HuH-7 (cell line): ENCODE results near the gene TMSB4Y.

ENCODE experiments used
- DNase-seq: peaks from one replicate; pipeline ENCODE4 v3.0.0; 2011; ENCODE audit warnings: low spot score

Gene TMSB4Y

GRCh38 chrY:13703568-13703968 lies at the start of gene TMSB4Y:
Gene TMSB4Y, plus strand, starts transcription at chrY:13703899.
- DNase-seq = no peak

DNA sequence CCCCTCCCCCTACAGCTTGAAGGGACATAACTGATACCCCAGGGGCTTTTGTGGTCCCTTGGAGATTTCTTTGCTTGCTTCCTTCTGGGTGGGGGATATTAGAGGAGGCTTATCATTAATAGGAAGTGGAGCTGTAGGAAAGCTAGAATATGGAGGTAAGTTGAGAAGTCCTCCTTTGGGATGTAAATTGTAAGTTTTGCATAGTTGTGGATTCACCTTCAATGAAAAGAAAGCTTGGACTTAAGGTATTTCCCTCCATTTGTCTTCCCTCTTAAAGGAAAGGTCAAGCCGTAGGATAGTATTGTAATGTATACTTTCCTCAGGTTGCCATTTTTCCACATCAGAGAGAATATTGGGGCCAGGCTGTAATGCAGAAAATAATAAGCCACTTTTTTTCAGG lies 39.5 kb upstream of the TMSB4Y start:
- no peak for DNase-seq

DNA sequence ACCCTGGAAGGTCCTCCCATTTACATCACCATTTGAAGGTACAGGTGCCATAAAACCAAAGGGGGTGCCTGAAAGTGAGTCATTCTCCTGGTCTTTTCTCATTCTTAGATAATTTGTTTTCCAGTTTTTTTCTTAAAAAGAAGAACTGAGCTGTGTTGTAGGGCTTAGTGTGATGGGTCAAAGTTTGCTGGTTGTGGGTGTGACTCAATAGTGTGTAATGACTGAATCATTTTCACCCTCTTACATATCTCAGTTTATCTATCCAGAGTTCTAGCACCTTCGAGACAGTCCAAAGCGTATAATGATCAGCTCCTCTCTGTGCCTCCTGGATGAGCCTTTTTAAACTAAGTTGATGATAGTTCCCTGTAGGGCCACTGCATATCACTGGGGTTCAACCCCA lies 32.6 kb upstream of the TMSB4Y start:
- no peak for DNase-seq

- DNase-seq = no peak
These were observed 1.4 kb upstream of the TMSB4Y start for GRCh38 chrY:13702276-13702675.

DNA sequence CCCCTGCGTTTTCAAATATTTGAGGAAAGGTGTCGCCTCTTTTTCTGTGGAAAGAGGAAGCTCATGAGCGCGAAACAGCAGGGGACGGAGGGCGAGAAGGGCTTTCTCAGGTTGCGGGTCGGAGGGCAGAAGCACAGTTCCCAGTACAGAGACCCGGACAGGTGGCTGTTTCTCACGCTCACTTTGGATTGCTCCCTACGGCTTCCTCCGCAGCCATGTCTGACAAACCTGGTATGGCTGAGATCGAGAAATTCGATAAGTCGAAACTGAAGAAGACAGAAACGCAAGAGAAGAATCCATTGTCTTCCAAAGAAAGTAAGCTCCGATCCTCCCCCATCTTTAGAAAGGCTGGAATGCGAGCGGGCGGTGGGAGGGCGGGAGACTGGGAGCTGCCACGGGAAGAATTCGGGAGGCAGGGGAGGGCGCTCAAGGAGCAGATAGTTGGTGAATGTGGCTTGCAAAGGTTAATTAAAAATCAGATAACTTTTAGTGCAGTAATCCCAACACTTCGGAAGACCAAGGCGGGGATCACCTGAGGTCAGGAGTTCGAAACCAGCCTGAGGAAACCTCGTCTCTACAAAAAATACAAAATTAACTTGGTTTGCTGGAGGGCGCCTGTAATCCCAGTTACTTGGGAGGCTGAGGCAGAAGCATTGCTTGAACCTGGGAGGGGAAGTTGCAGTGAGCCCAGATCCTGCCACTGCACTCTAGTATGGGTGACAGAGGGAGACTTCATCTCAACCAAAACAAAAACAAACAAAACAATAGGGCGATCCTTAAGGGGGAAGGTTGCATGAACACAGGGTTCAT lies 627 bp downstream of the TMSB4Y start:
- no peak for DNase-seq

GRCh38 chrY:13705197-13705596 lies 1.5 kb downstream of the TMSB4Y start:
- no peak for DNase-seq

DNA sequence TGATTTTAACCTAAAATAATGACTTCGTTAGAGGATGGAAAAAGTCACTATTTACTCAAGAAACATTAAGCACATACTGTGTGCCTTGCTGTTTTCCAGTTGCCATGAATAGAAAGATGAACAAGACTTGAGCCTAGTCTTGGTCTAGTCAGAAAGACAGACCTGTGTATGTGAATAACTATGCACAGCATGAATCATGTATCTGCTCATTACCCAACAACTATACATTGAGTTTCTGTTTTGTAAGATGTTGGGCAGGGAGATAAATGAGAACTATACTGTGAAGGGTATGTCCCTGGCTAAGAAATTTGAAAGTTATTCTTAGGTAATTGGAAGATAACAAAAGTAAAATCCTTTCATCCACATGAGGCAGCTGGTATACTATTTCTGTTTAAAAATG lies 4.3 kb downstream of the TMSB4Y start:
- DNase-seq = no peak

GRCh38 chrY:13718996-13719395 lies 15.3 kb downstream of the TMSB4Y start:
- no peak for DNase-seq

DNA sequence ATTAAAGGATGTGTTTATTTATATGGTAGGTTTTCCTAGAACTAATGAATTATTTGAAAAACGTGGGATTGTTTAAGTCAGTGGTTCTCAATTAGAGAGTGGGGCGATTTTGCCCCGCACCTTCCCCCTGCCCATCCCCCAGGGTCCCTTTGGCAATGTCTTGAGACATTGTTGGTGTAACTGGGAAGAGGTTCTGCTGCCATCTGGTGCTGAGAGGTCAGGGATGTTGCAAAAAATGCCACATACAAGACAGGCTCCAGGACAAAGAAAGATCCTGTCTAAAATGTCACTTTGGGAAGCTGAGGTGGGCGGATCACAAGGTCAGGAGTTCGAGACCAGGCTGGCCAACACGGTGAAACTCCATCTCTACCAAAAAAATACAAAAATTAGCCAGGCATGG lies 25.8 kb downstream of the TMSB4Y start:
- no peak for DNase-seq

GRCh38 chrY:13738618-13739017 lies 34.9 kb downstream of the TMSB4Y start:
- DNase-seq = no peak

GRCh38 chrY:13751289-13752071 lies 47.8 kb downstream of the TMSB4Y start:
- no peak for DNase-seq

DNA sequence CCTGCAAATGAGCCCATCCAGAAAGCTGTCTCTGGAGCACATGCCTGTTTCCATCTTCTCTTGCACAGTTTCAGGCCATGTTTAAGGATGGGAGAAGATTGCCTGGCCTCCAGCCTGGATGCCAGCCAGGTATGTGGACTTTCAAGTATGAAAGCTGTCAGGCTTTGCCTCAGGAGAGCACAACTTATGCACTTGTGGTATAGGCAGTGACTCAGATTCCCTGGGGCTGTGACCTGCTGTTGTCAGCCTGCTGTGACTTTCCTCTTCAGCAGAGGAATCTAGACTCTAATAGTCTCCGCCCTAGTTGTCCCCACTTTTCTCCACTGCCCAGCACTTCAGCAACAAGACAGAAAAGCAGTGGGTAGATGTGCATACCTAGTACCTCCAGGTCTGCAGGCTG lies 51.0 kb downstream of the TMSB4Y start:
- no peak for DNase-seq
